Measurements from ENCODE around the gene APPBP2. TPM values are rescaled to one million over a fixed set of nuclear protein-coding genes. Genes with fewer than 3 reads are reported as not detected.
A peak's percentile ranks its signal among the peaks of the same experiment; 100 is the strongest.

Gene APPBP2
- total RNA-seq, 1 donor from 2014 or later, result 15.5 TPM

DNA sequence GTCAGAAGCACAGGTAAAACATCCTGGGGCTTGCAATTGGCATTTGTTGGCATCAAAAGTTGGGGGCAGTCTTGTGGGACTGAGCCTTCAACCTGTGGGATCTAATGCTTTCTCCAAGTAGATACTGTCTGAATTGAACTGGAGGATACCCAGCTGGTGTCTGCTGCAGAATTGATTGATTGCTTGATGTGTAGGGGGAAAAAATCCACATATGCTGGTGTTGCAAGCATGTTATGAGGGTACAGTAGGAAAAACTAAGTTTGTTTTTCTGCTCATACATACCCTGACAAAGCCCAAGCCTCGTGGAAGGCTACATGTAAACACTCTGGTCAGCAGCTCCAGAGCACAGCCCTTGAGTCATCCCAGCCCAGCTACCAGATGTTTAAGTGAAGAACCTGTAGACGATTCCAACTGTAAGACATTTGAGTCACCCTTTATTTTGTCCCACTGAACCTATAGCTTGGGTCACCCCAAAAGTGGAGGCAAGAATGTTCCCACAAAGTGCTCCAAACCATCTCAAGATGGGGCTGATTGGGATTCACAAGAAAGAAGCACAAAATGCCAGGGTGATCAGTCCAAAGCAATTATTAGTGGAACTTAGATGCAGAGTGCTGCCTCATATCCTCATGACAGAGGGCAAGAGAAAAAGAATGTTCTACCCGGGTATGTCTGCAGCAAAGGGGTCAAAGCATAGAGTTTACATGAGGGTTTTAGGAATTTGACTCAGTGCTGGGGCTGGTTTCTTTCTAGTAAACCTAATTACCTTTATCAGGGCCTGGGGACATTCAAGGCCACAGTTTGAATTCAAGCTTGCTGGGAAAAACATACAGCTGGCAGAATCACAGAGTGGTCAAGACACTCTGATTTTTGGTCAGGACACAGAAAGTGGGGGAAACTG, 9.6 kb upstream of the APPBP2 start:
- FAIRE-seq (no peak), DNase-seq (ENCODE audit: low read depth) (peak; percentile 3)
- Histone ChIP-seq H3K27me3 (ENCODE audit: control insufficient read depth, insufficient read depth, low read length) (no peaks in the 10 kb centered on the region), H3K36me3 (ENCODE audit: control insufficient read depth, insufficient read depth, low read length) (no peaks in the 10 kb centered on the region), H3K4me3 (ENCODE audit: low read depth, low read length) (no peak overlapping the region)
- TF ChIP-seq, protein P1, sequence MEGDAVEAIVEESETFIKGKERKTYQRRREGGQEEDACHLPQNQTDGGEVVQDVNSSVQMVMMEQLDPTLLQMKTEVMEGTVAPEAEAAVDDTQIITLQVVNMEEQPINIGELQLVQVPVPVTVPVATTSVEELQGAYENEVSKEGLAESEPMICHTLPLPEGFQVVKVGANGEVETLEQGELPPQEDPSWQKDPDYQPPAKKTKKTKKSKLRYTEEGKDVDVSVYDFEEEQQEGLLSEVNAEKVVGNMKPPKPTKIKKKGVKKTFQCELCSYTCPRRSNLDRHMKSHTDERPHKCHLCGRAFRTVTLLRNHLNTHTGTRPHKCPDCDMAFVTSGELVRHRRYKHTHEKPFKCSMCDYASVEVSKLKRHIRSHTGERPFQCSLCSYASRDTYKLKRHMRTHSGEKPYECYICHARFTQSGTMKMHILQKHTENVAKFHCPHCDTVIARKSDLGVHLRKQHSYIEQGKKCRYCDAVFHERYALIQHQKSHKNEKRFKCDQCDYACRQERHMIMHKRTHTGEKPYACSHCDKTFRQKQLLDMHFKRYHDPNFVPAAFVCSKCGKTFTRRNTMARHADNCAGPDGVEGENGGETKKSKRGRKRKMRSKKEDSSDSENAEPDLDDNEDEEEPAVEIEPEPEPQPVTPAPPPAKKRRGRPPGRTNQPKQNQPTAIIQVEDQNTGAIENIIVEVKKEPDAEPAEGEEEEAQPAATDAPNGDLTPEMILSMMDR (IDR thresholded peaks at IDR 0.05; ENCODE audit: insufficient read depth, low read length, severe bottlenecking), result no peak

DNA sequence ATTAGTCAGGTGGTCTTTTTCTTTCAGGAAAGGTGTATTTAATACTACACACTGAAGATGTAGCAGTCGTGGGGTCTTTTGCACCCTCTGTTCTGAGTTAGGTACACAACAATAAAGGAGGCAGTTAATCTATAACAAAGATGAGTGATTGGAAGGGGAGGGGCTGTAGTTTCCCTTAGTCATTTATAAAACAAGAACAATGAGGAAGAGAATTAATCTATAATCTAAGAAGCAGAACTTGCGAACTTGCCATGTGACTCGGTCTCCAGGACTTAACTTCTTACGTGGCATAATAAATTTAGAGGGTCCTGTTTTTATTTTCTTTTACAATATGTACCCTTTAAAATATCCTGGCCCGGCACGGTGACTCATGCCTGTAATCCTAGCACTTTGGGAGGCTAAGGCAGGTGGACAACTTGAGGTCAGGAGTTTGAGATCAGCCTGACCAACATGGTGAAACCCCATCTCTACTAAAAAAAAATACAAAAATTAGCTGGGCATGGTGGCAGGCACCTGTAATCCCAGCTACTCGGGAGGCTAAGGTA, 8.6 kb upstream of the APPBP2 start:
- no peaks in the 10 kb centered on the region for H3K27me3 ChIP-seq (ENCODE audit: control insufficient read depth, insufficient read depth, low read length)

DNA sequence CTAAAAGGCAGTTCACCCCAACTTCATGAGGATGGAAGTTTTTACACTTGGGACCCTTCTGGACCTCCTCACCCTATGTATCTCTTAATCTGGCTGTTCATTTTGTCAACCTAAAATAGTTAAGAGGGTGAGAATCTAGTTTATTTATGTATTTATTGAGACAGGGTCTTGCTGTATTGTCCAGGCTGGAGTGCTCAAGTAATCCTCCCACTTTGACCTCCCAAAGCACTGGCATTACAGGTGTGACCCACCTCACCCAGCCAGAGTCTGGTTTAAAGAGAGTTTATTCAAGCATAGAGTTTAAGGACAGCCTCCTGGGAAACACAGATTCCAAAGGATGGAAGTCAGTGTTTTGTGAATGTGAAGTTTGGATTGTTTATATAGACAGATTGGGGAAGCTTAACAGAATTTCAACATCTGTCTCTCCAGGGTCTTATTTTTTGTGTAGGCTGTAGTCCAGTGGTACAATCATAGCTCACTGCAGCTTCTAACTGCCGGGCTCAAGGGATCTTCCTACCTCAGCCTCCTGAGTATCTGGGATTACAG, 8.0 kb upstream of the APPBP2 start:
- TF ChIP-seq, protein P1 (IDR thresholded peaks at IDR 0.05; ENCODE audit: insufficient read depth, low read length, severe bottlenecking), result no peak
- no peaks in the 10 kb centered on the region for H3K36me3 ChIP-seq (ENCODE audit: control insufficient read depth, insufficient read depth, low read length)
- DNase-seq (ENCODE audit: low read depth) (no peak), FAIRE-seq (no peak)
- no peak overlapping the region for H3K4me3 ChIP-seq (ENCODE audit: low read depth, low read length)
- no peaks in the 10 kb centered on the region for H3K27me3 ChIP-seq (ENCODE audit: control insufficient read depth, insufficient read depth, low read length)

More for the DNA sequence above, 8.6 kb upstream of the APPBP2 start:
- Histone ChIP-seq H3K4me3 (ENCODE audit: low read depth, low read length) (no peak overlapping the region), H3K36me3 (ENCODE audit: control insufficient read depth, insufficient read depth, low read length) (no peaks in the 10 kb centered on the region)
- TF ChIP-seq, protein P1 (IDR thresholded peaks at IDR 0.05; ENCODE audit: insufficient read depth, low read length, severe bottlenecking), result no peak
- FAIRE-seq, result no peak
- DNase-seq (ENCODE audit: low read depth), result no peak

DNA sequence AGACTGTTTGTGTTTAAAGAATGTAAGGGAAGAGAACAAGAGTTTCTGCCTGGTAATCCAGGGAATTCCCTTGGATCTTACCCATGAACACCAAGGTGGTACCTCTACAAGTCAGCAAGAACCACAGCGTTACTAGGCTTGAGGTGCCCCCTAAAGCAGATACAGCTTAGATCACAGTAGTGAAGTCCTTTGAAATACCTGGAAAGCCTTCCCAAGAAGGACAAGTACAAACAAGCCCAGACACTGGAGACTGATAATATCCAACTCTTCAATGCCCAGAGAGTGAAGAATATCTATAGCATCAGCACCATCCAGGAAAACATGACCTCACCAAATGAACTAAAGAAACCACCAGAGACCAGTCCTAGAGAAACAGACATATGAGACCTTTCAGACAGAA, 3.8 kb upstream of the APPBP2 start:
- Histone ChIP-seq H3K36me3 (ENCODE audit: control insufficient read depth, insufficient read depth, low read length) (no peaks in the 10 kb centered on the region), H3K27me3 (ENCODE audit: control insufficient read depth, insufficient read depth, low read length) (no peaks in the 10 kb centered on the region), H3K4me3 (ENCODE audit: low read depth, low read length) (no peak overlapping the region)
- TF ChIP-seq, protein P1 (IDR thresholded peaks at IDR 0.05; ENCODE audit: insufficient read depth, low read length, severe bottlenecking), result no peak
- DNase-seq (ENCODE audit: low read depth), result peak; percentile 71
- FAIRE-seq, result no peak

DNA sequence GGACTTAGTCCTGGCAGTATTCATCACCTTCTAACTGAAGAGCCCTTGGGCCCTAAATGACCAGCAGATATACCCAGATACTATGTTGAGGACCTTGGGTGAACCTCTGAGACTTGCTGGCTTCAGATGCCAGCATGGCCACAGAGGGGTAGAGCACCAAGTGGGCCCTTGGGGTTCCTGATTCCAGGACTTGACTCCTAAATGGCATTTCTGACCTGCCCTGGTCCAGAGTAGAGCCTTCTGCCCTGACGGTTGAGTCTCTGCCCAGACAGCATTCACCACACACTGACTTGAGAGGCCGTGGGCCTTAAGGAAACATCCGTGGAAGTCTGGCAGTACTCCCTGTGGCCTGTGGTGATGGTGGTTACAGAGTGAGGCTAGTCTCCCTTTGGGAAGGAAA, 2.8 kb upstream of the APPBP2 start:
- FAIRE-seq (no peak), DNase-seq (ENCODE audit: low read depth) (no peak)
- Histone ChIP-seq H3K27me3 (ENCODE audit: control insufficient read depth, insufficient read depth, low read length) (no peaks in the 10 kb centered on the region), H3K36me3 (ENCODE audit: control insufficient read depth, insufficient read depth, low read length) (no peaks in the 10 kb centered on the region), H3K4me3 (ENCODE audit: low read depth, low read length) (no peak overlapping the region)
- TF ChIP-seq, protein P1 (IDR thresholded peaks at IDR 0.05; ENCODE audit: insufficient read depth, low read length, severe bottlenecking), result no peak

Measured in bronchial epithelial cell (primary cell).